ENCODE data around the gene DNAH5. TPM values are rescaled to one million over a fixed set of nuclear protein-coding genes. Genes with fewer than 3 reads are reported as not detected.

The DNAH5 gene
- polyA plus RNA-seq, 10 donors: 0.26 to 1.8 (median 0.65) TPM

- no peak for DNase-seq
Measured at GRCh38 chr5:13939638-13940037, 4.8 kb downstream of the DNAH5 start.

GRCh38 chr5:13934921-13935320 lies 9.6 kb downstream of the DNAH5 start:
- DNase-seq: no peak

GRCh38 chr5:13934125-13934524 lies 10.4 kb downstream of the DNAH5 start:
- no peak for DNase-seq

GRCh38 chr5:13932561-13932960 lies 11.9 kb downstream of the DNAH5 start:
- no peak for DNase-seq

GRCh38 chr5:13932011-13932410 lies 12.5 kb downstream of the DNAH5 start:
- no peak for DNase-seq

GRCh38 chr5:13930541-13931171 lies 13.8 kb downstream of the DNAH5 start:
- no peak for DNase-seq

- no peak for DNase-seq
Measured at GRCh38 chr5:13926731-13927130, 17.8 kb downstream of the DNAH5 start.

GRCh38 chr5:13921578-13921977 lies 22.9 kb downstream of the DNAH5 start:
- DNase-seq: no peak

GRCh38 chr5:13919786-13920185 lies 24.7 kb downstream of the DNAH5 start:
- DNase-seq: no peak

- no peak for DNase-seq
Measured at GRCh38 chr5:13919087-13919486, 25.4 kb downstream of the DNAH5 start.

- no peak for DNase-seq
Measured at GRCh38 chr5:13917061-13917460, 27.4 kb downstream of the DNAH5 start.

- no peak for DNase-seq
Measured at GRCh38 chr5:13913962-13914361, 30.5 kb downstream of the DNAH5 start.

GRCh38 chr5:13910637-13911288 lies 33.7 kb downstream of the DNAH5 start:
- no peak for DNase-seq

GRCh38 chr5:13910201-13910600 lies 34.3 kb downstream of the DNAH5 start:
- DNase-seq: no peak

- no peak for DNase-seq
Measured at GRCh38 chr5:13909271-13909670, 35.2 kb downstream of the DNAH5 start.

GRCh38 chr5:13898569-13898968 lies 45.9 kb downstream of the DNAH5 start:
- DNase-seq: no peak

GRCh38 chr5:13878357-13878756 lies 66.1 kb downstream of the DNAH5 start:
- no peak for DNase-seq

GRCh38 chr5:13866792-13867191 lies 77.7 kb downstream of the DNAH5 start:
- peak; percentile 15 to 50 (median 36) for DNase-seq

GRCh38 chr5:13865312-13865711 lies 79.2 kb downstream of the DNAH5 start:
- DNase-seq: no peak

- no peak for DNase-seq
Measured at GRCh38 chr5:13860146-13860545, 84.3 kb downstream of the DNAH5 start.

- no peak for DNase-seq
Measured at GRCh38 chr5:13859270-13860065, 85.0 kb downstream of the DNAH5 start.

- DNase-seq: no peak
Measured at GRCh38 chr5:13843175-13843846, 101.2 kb downstream of the DNAH5 start.
